Measurements from ENCODE around the gene KY. TPM values are rescaled to one million over a fixed set of nuclear protein-coding genes. Genes with fewer than 3 reads are reported as not detected.

Gene KY
- total and polyA plus RNA-seq, 9 donors, result 0.34 to 5.2 (median 0.87) TPM

DNA sequence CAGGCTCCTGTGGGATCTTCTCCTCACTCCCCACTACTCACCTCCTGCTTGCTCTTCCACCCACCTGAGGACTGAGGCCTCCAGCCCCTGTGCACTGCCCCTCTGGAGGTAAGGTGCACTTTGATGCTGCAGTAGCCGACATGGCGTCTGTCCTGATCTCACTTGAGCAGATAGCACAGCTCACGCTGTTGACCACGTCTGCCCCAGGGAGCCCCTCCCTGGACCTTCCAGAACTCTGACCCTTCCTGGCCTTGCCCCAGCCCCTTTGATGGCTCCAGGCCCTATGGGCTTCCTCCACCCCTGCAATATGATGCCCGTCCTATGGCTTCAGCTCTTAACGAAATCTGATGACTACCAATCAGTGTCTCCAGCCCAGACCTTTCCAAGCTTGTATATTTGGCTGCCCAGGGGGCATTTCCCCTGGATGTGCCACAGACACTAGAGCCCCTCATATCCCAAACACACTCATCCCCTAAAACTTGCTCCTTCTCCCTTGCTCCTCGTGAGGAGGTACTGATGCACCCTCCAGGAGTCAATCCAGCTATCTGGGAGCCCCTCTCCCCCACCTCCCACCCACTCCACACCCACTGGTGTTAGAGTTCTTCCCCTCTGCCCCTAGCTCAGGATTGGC, 27.1 kb downstream of the KY start:
- Histone ChIP-seq H3K4me1 (ENCODE audit: insufficient read depth) (no peaks in the 10 kb centered on the region), H3K27me3 (no peaks in the 10 kb centered on the region), H3K27ac (no peak overlapping the region), H3K4me3 (no peak overlapping the region), H3K36me3 (no peaks in the 10 kb centered on the region), H3K9me3 (no peaks in the 10 kb centered on the region)
- intact Hi-C loops (cut with DNase I), result no loop called here
- peak in 1 of 5 donors; percentile 10 for DNase-seq
- 86 to 94% (median 90%) methylated on average over 7 of the region's 7 CpGs for WGBS, 3 donors
- no peak for TF ChIP-seq EP300 (IDR thresholded peaks at IDR 0.05)
- TF ChIP-seq POLR2A (IDR thresholded peaks at IDR 0.05), result no peak
- TF ChIP-seq, protein P1, sequence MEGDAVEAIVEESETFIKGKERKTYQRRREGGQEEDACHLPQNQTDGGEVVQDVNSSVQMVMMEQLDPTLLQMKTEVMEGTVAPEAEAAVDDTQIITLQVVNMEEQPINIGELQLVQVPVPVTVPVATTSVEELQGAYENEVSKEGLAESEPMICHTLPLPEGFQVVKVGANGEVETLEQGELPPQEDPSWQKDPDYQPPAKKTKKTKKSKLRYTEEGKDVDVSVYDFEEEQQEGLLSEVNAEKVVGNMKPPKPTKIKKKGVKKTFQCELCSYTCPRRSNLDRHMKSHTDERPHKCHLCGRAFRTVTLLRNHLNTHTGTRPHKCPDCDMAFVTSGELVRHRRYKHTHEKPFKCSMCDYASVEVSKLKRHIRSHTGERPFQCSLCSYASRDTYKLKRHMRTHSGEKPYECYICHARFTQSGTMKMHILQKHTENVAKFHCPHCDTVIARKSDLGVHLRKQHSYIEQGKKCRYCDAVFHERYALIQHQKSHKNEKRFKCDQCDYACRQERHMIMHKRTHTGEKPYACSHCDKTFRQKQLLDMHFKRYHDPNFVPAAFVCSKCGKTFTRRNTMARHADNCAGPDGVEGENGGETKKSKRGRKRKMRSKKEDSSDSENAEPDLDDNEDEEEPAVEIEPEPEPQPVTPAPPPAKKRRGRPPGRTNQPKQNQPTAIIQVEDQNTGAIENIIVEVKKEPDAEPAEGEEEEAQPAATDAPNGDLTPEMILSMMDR (IDR thresholded peaks at IDR 0.05), result no peak

DNA sequence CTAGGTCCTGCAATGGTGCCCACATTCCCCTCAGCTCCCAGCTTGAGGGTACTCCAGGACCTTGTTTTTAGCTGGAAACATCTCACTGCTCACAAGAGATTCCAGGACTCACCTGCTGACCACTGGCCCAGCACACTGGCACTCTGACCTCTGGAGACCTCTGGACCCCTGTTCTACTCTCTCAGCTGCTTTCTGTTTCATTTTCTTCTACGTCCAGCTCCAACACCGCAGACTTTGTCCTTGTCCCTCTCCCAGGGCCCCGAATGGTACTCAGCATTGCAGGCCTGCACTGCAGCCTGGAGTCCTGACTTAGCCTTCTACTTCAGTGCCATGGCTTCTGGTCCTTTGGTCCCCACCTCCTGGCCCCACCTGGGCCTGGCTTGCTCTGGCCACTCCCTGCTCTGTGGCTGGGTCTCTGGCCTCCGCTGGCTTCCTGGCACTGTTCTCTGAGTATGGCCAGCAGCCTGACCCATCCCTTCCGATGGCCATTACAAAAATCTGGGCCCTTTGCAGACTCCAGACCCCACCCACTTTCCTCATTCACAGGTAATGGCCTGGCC, 27.9 kb downstream of the KY start:
- TF ChIP-seq POLR2A (IDR thresholded peaks at IDR 0.05) (no peak), EP300 (IDR thresholded peaks at IDR 0.05) (no peak)
- TF ChIP-seq, protein P1 (IDR thresholded peaks at IDR 0.05), result no peak
- no peak overlapping the region for H3K4me3 ChIP-seq
- 74 to 86% (median 85%) methylated on average over 5 of the region's 5 CpGs for WGBS, 3 donors
- DNase-seq, result no peak
- H3K36me3 ChIP-seq, result no peaks in the 10 kb centered on the region
- H3K27ac ChIP-seq, result no peak overlapping the region
- H3K4me1 ChIP-seq (ENCODE audit: insufficient read depth), result no peaks in the 10 kb centered on the region
- intact Hi-C loops (cut with DNase I), result no loop called here
- no peaks in the 10 kb centered on the region for H3K9me3 ChIP-seq
- no peaks in the 10 kb centered on the region for H3K27me3 ChIP-seq

DNA sequence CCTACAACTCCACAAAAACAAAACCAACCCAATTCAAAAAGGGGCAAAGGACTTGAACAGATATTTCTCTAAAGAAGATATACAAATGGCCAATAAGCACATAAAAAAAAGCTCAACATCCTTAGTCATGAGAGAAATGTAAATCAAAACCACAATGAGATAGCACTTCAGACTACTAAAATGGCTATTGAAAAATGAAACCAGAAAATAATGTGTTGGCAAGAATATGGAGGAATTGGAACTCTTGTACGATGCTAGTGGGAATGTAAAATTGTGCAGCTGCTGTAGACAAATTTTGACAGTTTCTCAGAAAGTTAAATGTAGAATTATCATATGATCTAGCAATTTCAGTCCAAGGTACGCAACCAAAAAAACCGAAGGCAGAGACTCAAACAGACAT, 29.0 kb downstream of the KY start:
- Histone ChIP-seq H3K36me3 (no peaks in the 10 kb centered on the region), H3K4me3 (no peak overlapping the region), H3K9me3 (no peaks in the 10 kb centered on the region), H3K27me3 (no peaks in the 10 kb centered on the region), H3K27ac (no peak overlapping the region), H3K4me1 (ENCODE audit: insufficient read depth) (no peaks in the 10 kb centered on the region)
- no peak for DNase-seq
- WGBS, 3 donors, result 49 to 51% (median 50%) methylated on average over 3 of the region's 3 CpGs
- intact Hi-C loops (cut with DNase I), result no loop called here
- TF ChIP-seq, protein P1 (IDR thresholded peaks at IDR 0.05), result no peak
- no peak for TF ChIP-seq EP300 (IDR thresholded peaks at IDR 0.05)
- no peak for TF ChIP-seq POLR2A (IDR thresholded peaks at IDR 0.05)

DNA sequence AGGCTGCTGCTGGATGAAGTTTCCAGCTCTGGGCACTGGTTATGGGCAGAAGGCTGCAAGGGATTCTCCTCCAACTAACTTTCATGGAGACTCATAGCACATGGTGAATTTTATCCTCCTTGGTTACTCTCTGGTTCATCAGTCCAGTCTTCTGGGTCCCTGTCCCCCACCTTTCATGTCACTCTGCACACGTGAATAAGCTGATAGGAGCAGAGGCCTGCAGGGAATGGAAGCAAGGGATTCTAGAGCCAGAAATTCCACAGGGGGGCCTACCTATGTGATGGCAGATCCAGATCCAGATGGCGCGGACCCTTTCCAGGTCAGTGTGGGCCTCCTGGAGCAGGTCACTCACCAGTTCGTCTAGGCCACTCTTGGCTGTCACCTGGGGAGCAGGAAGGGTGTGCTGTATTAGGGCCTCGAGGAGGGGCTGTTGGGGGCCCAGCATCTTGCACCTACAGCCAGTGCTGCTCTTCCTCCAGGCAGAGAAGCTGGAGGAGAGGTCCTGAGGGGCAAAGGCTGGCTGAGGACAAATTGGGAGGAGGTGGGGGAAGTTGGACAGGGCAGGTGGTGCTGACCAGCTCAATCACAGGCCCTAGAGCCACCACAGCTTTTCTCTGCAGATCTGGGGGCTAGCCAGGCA, 30.2 kb downstream of the KY start:
- DNase-seq, result no peak
- no peak overlapping the region for H3K27ac ChIP-seq
- H3K4me1 ChIP-seq (ENCODE audit: insufficient read depth), result no peaks in the 10 kb centered on the region
- no peak overlapping the region for H3K4me3 ChIP-seq
- intact Hi-C loops (cut with DNase I), result no loop called here
- 85 to 87% (median 86%) methylated on average over 5 of the region's 5 CpGs for WGBS, 3 donors
- no peaks in the 10 kb centered on the region for H3K36me3 ChIP-seq
- no peaks in the 10 kb centered on the region for H3K9me3 ChIP-seq
- TF ChIP-seq, protein P1 (IDR thresholded peaks at IDR 0.05), result no peak
- TF ChIP-seq POLR2A (IDR thresholded peaks at IDR 0.05), result no peak
- no peak for TF ChIP-seq EP300 (IDR thresholded peaks at IDR 0.05)
- H3K27me3 ChIP-seq, result no peaks in the 10 kb centered on the region
